H9 (cell line): ENCODE measurements around the gene MAN1A2. TPM values are rescaled to one million over a fixed set of nuclear protein-coding genes. Genes with fewer than 3 reads are reported as not detected.

ENCODE experiments used
- DNase-seq: peaks from one replicate; pipeline ENCODE4 v3.0.0-alpha.2; 2017
- H2AFZ ChIP-seq: one replicate; pipeline ENCODE4 v1.6.1; 2013; ENCODE audit warnings: mild to moderate bottlenecking, low read length, control low read depth, moderate library complexity
- H2AK5ac ChIP-seq: 2 replicates; pipeline ENCODE4 v1.6.1; 2013; ENCODE audit warnings: low read length, control low read depth, mixed read lengths; ENCODE audit not compliant: insufficient read length
- H2BK120ac ChIP-seq: one replicate; pipeline ENCODE4 v1.6.1; 2013; ENCODE audit warnings: low read depth, mild to moderate bottlenecking, low read length, control low read depth, inconsistent platforms; ENCODE audit not compliant: poor library complexity, severe bottlenecking
- H2BK12ac ChIP-seq: 2 replicates; pipeline ENCODE4 v1.6.1; 2013; ENCODE audit warnings: low read length, control low read depth, mixed read lengths, low read depth; ENCODE audit not compliant: insufficient read length
- H2BK15ac ChIP-seq: 2 replicates; pipeline ENCODE4 v1.6.1; 2013; ENCODE audit warnings: low read depth, low read length, control low read depth
- H2BK20ac ChIP-seq: one replicate; pipeline ENCODE4 v1.6.1; 2013; ENCODE audit warnings: low read depth, mild to moderate bottlenecking, low read length, control low read depth, inconsistent platforms; ENCODE audit not compliant: poor library complexity, severe bottlenecking
- H2BK5ac ChIP-seq: 2 replicates; pipeline ENCODE4 v1.6.1; 2013; ENCODE audit warnings: low read length, control low read depth, mixed read lengths; ENCODE audit not compliant: insufficient read length
- H3K14ac ChIP-seq: 2 replicates; pipeline ENCODE4 v1.6.1; 2013; ENCODE audit warnings: low read length, control low read depth; ENCODE audit not compliant: insufficient read depth
- H3K18ac ChIP-seq: 2 replicates; pipeline ENCODE4 v1.6.1; 2013; ENCODE audit warnings: low read depth, mild to moderate bottlenecking, mixed read lengths, low read length, control low read depth; ENCODE audit not compliant: insufficient read length
- H3K23ac ChIP-seq: 2 replicates; pipeline ENCODE4 v1.6.1; 2013; ENCODE audit warnings: low read length, control low read depth, mixed read lengths, low read depth; ENCODE audit not compliant: insufficient read length
- H3K23me2 ChIP-seq: 2 replicates; pipeline ENCODE4 v1.6.1; 2013; ENCODE audit warnings: low read depth, mild to moderate bottlenecking, mixed read lengths, low read length, control low read depth; ENCODE audit not compliant: insufficient read length, poor library complexity, severe bottlenecking
- H3K27ac ChIP-seq: 2 replicates; pipeline ENCODE4 v1.5.1; 2013; ENCODE audit warnings: low read length, control low read depth, mixed read lengths, low read depth; ENCODE audit not compliant: insufficient read length
- H3K27me3 ChIP-seq: 2 replicates; pipeline ENCODE4 v1.6.1; 2013; ENCODE audit warnings: low read length, control low read depth, inconsistent platforms; ENCODE audit not compliant: insufficient read depth
- H3K4ac ChIP-seq: 2 replicates; pipeline ENCODE4 v1.6.1; 2013; ENCODE audit warnings: low read depth, mild to moderate bottlenecking, control low read depth, inconsistent platforms, low read length, moderate library complexity
- H3K4me1 ChIP-seq: 2 replicates; pipeline ENCODE4 v1.6.1; 2013; ENCODE audit warnings: low read length, control low read depth, inconsistent platforms; ENCODE audit not compliant: insufficient read depth
- H3K4me2 ChIP-seq: 2 replicates; pipeline ENCODE4 v1.6.1; 2013; ENCODE audit warnings: low read length, control low read depth, mixed read lengths; ENCODE audit not compliant: insufficient read length, insufficient read depth
- H3K56ac ChIP-seq: 2 replicates; pipeline ENCODE4 v1.6.1; 2013; ENCODE audit warnings: low read depth, mild to moderate bottlenecking, mixed read lengths, low read length, control low read depth; ENCODE audit not compliant: insufficient read length
- H3K79me1 ChIP-seq: 2 replicates; pipeline ENCODE4 v1.6.1; 2013; ENCODE audit warnings: low read depth, mild to moderate bottlenecking, moderate library complexity, low read length, control low read depth, inconsistent platforms; ENCODE audit not compliant: insufficient read depth, poor library complexity, severe bottlenecking
- H3K79me2 ChIP-seq: 2 replicates; pipeline ENCODE4 v1.6.1; 2013; ENCODE audit warnings: low read length, control low read depth, inconsistent platforms; ENCODE audit not compliant: insufficient read depth
- H3K9ac ChIP-seq: 2 replicates; pipeline ENCODE4 v1.6.1; 2013; ENCODE audit warnings: low read length, control low read depth, mixed read lengths; ENCODE audit not compliant: insufficient read length; ENCODE audit errors: extremely low read depth
- H3K9me3 ChIP-seq: one replicate; pipeline ENCODE4 v1.6.1; 2013; ENCODE audit warnings: low read depth, low read length, inconsistent platforms; ENCODE audit not compliant: control insufficient read depth
- H3T11ph ChIP-seq: one replicate; pipeline ENCODE4 v1.6.1; 2013; ENCODE audit warnings: mild to moderate bottlenecking, low read length, control low read depth, inconsistent platforms
- H4K20me1 ChIP-seq: one replicate; pipeline ENCODE4 v1.6.1; 2013; ENCODE audit not compliant: control insufficient read depth, insufficient read length, insufficient read depth
- H4K5ac ChIP-seq: 2 replicates; pipeline ENCODE4 v1.6.1; 2013; ENCODE audit warnings: low read depth, mild to moderate bottlenecking, mixed read lengths, low read length, control low read depth; ENCODE audit not compliant: insufficient read length
- H4K8ac ChIP-seq: replicated peaks from 2 replicates; pipeline ENCODE4 v1.6.1; 2013; ENCODE audit warnings: low read length, control low read depth, mixed read lengths, low read depth; ENCODE audit not compliant: insufficient read length
- H4K91ac ChIP-seq: 2 replicates; pipeline ENCODE4 v1.6.1; 2013; ENCODE audit warnings: low read depth, mild to moderate bottlenecking, moderate library complexity, mixed read lengths, low read length, control low read depth; ENCODE audit not compliant: insufficient read length
- H3K27ac Mint-ChIP-seq, 3 experiments: 2 replicates in 2 of 3; 3 replicates in 1 of 3; pipeline ENCODE4 v1.8.0; 2020 to 2021; ENCODE audit warnings: mixed read lengths in 3 of 3, mild to moderate bottlenecking in 1 of 3, moderate library complexity in 1 of 3
- H3K27me3 Mint-ChIP-seq: 2 replicates; pipeline ENCODE4 v1.8.0; 2021; ENCODE audit warnings: low read depth, mild to moderate bottlenecking, moderate library complexity, mixed read lengths
- H3K36me3 Mint-ChIP-seq, 3 experiments: 2 replicates in 2 of 3; 3 replicates in 1 of 3; pipeline ENCODE4 v1.8.0; 2020 to 2021; ENCODE audit warnings: low read depth in 3 of 3, mixed read lengths in 3 of 3; ENCODE audit not compliant: insufficient read depth in 1 of 3
- H3K4me1 Mint-ChIP-seq, 2 experiments: 2 replicates each; pipeline ENCODE4 v1.8.0; 2020; ENCODE audit warnings: mixed read lengths in 2 of 2
- H3K4me3 Mint-ChIP-seq, 2 experiments: 2 replicates in 1 of 2; 3 replicates in 1 of 2; pipeline ENCODE4 v1.8.0; 2020 to 2021; ENCODE audit warnings: mild to moderate bottlenecking in 2 of 2, mixed read lengths in 2 of 2, moderate library complexity in 1 of 2
- H3K9me3 Mint-ChIP-seq, 2 experiments: 2 replicates in 1 of 2; 3 replicates in 1 of 2; pipeline ENCODE4 v1.8.0; 2020; ENCODE audit warnings: mild to moderate bottlenecking in 2 of 2, mixed read lengths in 2 of 2, moderate library complexity in 1 of 2
- CTCF ChIP-seq: fragments of 200-600 bp; sonication (generic); conservative IDR thresholded peaks from 3 replicates; pipeline ENCODE4 v1.8.0; 2021; ENCODE audit warnings: antibody characterized with exemption, mild to moderate bottlenecking
- WGBS: extraction: QIAGEN DNeasy Blood & Tissue Kit; methylation state at CpG from one replicate; pipeline ENCODE4 v1.1.7; 2013; ENCODE audit warnings: missing lambda C conversion rate, low lambda C conversion rate, mixed read lengths; ENCODE audit not compliant: insufficient read length; ENCODE audit errors: extremely low coverage; 5-methylcytosine and 5-hydroxymethylcytosine counted together
- total RNA-seq: library from RNA; stranded (reverse); gene quantifications from 2 replicates; pipeline ENCODE4 v1.2.1, GENCODE V29; 2021

The MAN1A2 gene
- total RNA-seq, 1 experiment from 2014 or later, result 24.0 TPM

DNA sequence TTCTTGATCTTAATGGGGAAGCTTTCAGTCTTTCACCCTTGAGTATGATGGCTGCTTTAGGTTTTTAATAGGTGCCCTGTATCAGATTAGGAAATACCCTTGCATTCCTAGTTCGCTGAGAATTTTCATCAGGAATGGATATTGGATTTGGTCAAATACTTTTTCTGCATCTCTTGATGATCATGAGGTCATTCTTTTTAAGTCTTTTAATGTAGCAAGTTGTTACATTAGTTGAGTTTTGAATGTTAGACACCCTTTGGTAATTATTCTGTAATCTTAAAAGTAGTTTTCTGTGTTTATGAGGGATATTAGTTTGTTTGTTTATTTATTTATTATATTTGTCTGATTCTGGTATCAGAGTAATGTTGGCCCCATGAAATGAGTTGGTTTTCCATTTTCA, 22.5 kb downstream of the MAN1A2 start:
- Histone ChIP-seq H3K4ac (no peak overlapping the region), H3K23me2 (no peaks in the 10 kb centered on the region), H4K20me1 (no peaks in the 10 kb centered on the region), H3T11ph (no peak overlapping the region), H3K18ac (no peak overlapping the region), H4K91ac (no peak overlapping the region), H3K4me2 (no peak overlapping the region), H2BK12ac (no peak overlapping the region), H4K8ac (no peak overlapping the region), H2BK5ac (no peak overlapping the region), H3K23ac (no peak overlapping the region), H2AK5ac (no peak overlapping the region), H3K56ac (no peak overlapping the region), H2AFZ (no peak overlapping the region), H3K27ac (no peak overlapping the region), H3K4me1 (no peaks in the 10 kb centered on the region), H3K79me1 (no peaks in the 10 kb centered on the region), H3K27me3 (no peaks in the 10 kb centered on the region), H3K79me2 (no peaks in the 10 kb centered on the region), H3K14ac (no peak overlapping the region), H3K9ac (no peak overlapping the region), H2BK15ac (no peak overlapping the region), H2BK120ac (no peak overlapping the region), H2BK20ac (no peak overlapping the region), H3K9me3 (no peaks in the 10 kb centered on the region), H4K5ac (no peak overlapping the region)
- no peak for DNase-seq
- no peak overlapping the region for H3K4me3 Mint-ChIP-seq
- no peaks in the 10 kb centered on the region for H3K27me3 Mint-ChIP-seq
- no CpG with 5 or more reads among the region's 1 CpG for WGBS
- no peaks in the 10 kb centered on the region for H3K36me3 Mint-ChIP-seq
- H3K4me1 Mint-ChIP-seq, result peaks cover 20 to 24% of the 10 kb centered on the region in 2 experiments
- TF ChIP-seq CTCF, result no peak
- no peak overlapping the region for H3K27ac Mint-ChIP-seq
- no peaks in the 10 kb centered on the region for H3K9me3 Mint-ChIP-seq
